T-helper 17 cell (primary cell): ENCODE results near the gene FAM237B. TPM values are rescaled to one million over a fixed set of nuclear protein-coding genes. Genes with fewer than 3 reads are reported as not detected.

ENCODE experiments used
- ATAC-seq: fragments of 150-1000 bp; cut with Tn5 transposase; 2 replicates; pipeline ENCODE4 v1.10.0; 2021; ENCODE audit warnings: mild to moderate bottlenecking, moderate library complexity
- DNase-seq, 3 donors: peaks; one replicate each; pipeline versions ENCODE4 v3.0.0 to v3.0.0-alpha.2; 2020 to 2021
- H3K9me3 ChIP-seq: one replicate; pipeline ENCODE4 v1.7.0; 2013; ENCODE audit warnings: low read length, mild to moderate bottlenecking; ENCODE audit not compliant: control insufficient read depth, poor library complexity, severe bottlenecking
- H3K27ac Mint-ChIP-seq: one replicate; pipeline ENCODE4 v1.8.0; 2022; ENCODE audit warnings: mild to moderate bottlenecking, moderate library complexity, mixed read lengths
- H3K27me3 Mint-ChIP-seq: one replicate; pipeline ENCODE4 v1.8.0; 2022; ENCODE audit warnings: mixed read lengths
- H3K36me3 Mint-ChIP-seq: one replicate; pipeline ENCODE4 v1.8.0; 2022; ENCODE audit warnings: low read depth, mixed read lengths
- H3K4me1 Mint-ChIP-seq: one replicate; pipeline ENCODE4 v1.8.0; 2022; ENCODE audit warnings: mild to moderate bottlenecking, mixed read lengths
- H3K4me3 Mint-ChIP-seq: one replicate; pipeline ENCODE4 v1.8.0; 2022; ENCODE audit warnings: mild to moderate bottlenecking, moderate library complexity, mixed read lengths
- total RNA-seq, 4 donors: library from RNA in 2 of 4; stranded (reverse) in 2 of 4; gene quantifications; one replicate each; pipeline ENCODE4 v1.2.3 and lab custom pipeline; 2022 to 2026

FAM237B gene
- total RNA-seq, 2 donors from 2014 or later: not detected

- no peaks in the 10 kb centered on the region for H3K9me3 ChIP-seq
- H3K4me3 Mint-ChIP-seq: no peak overlapping the region
- H3K36me3 Mint-ChIP-seq: peaks cover 3% of the 10 kb centered on the region
- no peak overlapping the region for H3K27ac Mint-ChIP-seq
- H3K27me3 Mint-ChIP-seq: peaks cover 5% of the 10 kb centered on the region
- peaks cover 3% of the 10 kb centered on the region for H3K4me1 Mint-ChIP-seq
- ATAC-seq: no peak
- DNase-seq: no peak
Observed at GRCh38 chr7:90272242-90272641, 48.9 kb downstream of the FAM237B start.

- H3K9me3 ChIP-seq: no peaks in the 10 kb centered on the region
- H3K27ac Mint-ChIP-seq: no peak overlapping the region
- ATAC-seq: no peak
- H3K27me3 Mint-ChIP-seq: peaks cover 5% of the 10 kb centered on the region
- no peak overlapping the region for H3K4me3 Mint-ChIP-seq
- no peak for DNase-seq
- H3K4me1 Mint-ChIP-seq: peaks cover 3% of the 10 kb centered on the region
- H3K36me3 Mint-ChIP-seq: peaks cover 3% of the 10 kb centered on the region
Observed at GRCh38 chr7:90271753-90272152, 49.4 kb downstream of the FAM237B start.

GRCh38 chr7:90270431-90271178 is 50.5 kb downstream of the FAM237B start:
- H3K27me3 Mint-ChIP-seq: peaks cover 10% of the 10 kb centered on the region
- peaks cover 3% of the 10 kb centered on the region for H3K4me1 Mint-ChIP-seq
- DNase-seq (no peak), ATAC-seq (no peak)
- no peak overlapping the region for H3K27ac Mint-ChIP-seq
- H3K4me3 Mint-ChIP-seq: no peak overlapping the region
- peaks cover 3% of the 10 kb centered on the region for H3K36me3 Mint-ChIP-seq
- H3K9me3 ChIP-seq: no peaks in the 10 kb centered on the region

GRCh38 chr7:90269163-90269562 is 51.9 kb downstream of the FAM237B start:
- peaks cover 10% of the 10 kb centered on the region for H3K27me3 Mint-ChIP-seq
- H3K9me3 ChIP-seq: no peaks in the 10 kb centered on the region
- H3K4me3 Mint-ChIP-seq: no peak overlapping the region
- peaks cover 3% of the 10 kb centered on the region for H3K4me1 Mint-ChIP-seq
- peaks cover 3% of the 10 kb centered on the region for H3K36me3 Mint-ChIP-seq
- no peak overlapping the region for H3K27ac Mint-ChIP-seq
- ATAC-seq (no peak), DNase-seq (no peak)

GRCh38 chr7:90267263-90267858 is 53.7 kb downstream of the FAM237B start:
- no peak for ATAC-seq
- Mint-ChIP-seq H3K27ac (no peak overlapping the region), H3K36me3 (peaks cover 3% of the 10 kb centered on the region), H3K27me3 (peaks cover 5% of the 10 kb centered on the region), H3K4me1 (peaks cover 3% of the 10 kb centered on the region), H3K4me3 (no peak overlapping the region)
- H3K9me3 ChIP-seq: no peaks in the 10 kb centered on the region
- DNase-seq: no peak

- Mint-ChIP-seq H3K27ac (no peak overlapping the region), H3K4me1 (peaks cover 3% of the 10 kb centered on the region), H3K36me3 (peaks cover 3% of the 10 kb centered on the region), H3K4me3 (no peak overlapping the region), H3K27me3 (peaks cover 5% of the 10 kb centered on the region)
- ATAC-seq (no peak), DNase-seq (no peak)
- no peaks in the 10 kb centered on the region for H3K9me3 ChIP-seq
Observed at GRCh38 chr7:90266808-90267207, 54.3 kb downstream of the FAM237B start.

Other genes with a start within 250 kb of the FAM237B start
- gene STEAP1, start 166.8 kb downstream of the FAM237B start, total RNA-seq: not detected
- gene STEAP2, start 109.6 kb downstream of the FAM237B start, total RNA-seq: not detected
- 1 to 10 TPM in 1 of 2 donors, under 1 TPM in 1; 0.60 to 1.6 TPM for gene CFAP69, start 76.1 kb downstream of the FAM237B start, total RNA-seq
- 10 to 100 TPM; 15.4 to 19.9 TPM for gene GTPBP10, start 25.4 kb upstream of the FAM237B start, total RNA-seq
- 1 to 10 TPM; 1.6 to 4.1 TPM for gene CLDN12, start 82.2 kb upstream of the FAM237B start, total RNA-seq
- not detected for gene PTTG1IP2, start 148.3 kb upstream of the FAM237B start, total RNA-seq